AG20443 (cell line): ENCODE data around the gene RHBDL3.
"Not testable (repeated sequence)": the region's sequence is repeated elsewhere in the genome, so short reads cannot be mapped to it uniquely, and the experiment has no call there.

Source experiments
- DNase-seq: peaks from one replicate; pipeline ENCODE4 v3.0.0; 2012; ENCODE audit warnings: low spot score, mixed read lengths

The RHBDL3 gene

DNA sequence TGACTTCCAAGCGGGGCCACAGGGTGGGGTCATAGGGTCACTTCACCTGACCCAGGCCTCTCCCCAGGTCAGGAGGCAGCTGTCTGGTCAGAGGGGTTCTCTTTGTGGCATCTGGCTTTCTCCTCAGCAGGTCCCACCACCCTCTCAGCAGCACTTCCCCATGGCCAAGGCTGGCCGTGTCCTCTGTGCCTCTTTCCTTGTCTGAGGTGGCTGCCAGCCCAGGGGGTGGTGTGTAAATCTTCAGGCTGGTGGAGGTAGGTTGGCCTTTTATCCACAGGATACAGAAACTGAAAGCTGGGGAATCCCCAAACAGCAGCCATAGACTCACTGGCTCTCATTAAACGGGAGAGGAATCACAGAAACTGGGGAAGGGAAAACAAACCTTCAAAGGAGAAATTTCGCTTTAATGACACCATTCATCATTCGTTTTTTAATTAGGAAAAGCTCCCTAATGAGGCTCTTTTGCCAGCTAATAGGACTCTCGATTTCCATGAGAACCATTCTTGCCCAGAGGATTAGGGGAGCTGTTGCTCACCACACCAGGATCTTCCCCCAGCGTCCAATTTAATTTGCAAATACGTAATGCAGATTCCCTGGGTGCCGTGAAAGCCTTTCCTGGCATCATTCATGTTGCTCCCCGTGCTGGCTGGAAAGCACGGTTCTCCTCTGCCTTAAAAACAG lies 58.3 kb downstream of the RHBDL3 start:
- peak; percentile 65 for DNase-seq

- DNase-seq = no peak
Measured at GRCh38 chr17:32327911-32328310, 62.3 kb downstream of the RHBDL3 start.

DNA sequence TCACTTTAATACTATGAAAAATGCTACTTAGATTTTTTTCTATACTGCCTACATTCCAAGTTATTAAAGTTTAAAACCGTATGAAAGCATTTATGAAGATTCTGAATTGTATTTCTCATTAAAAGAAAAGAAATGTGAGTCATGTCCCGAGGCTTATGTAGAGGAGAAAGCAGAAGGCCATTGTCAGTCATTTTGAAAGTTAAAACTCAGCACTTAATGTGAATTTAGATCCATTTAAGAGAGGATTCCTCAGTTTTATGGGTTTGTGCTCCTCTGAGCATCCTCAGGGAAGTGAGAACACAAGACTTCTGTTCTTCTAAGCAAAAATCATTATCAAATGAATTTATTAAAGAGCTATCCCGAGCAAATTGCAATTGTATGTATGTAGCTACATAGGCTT lies 64.5 kb downstream of the RHBDL3 start:
- DNase-seq = no peak

DNA sequence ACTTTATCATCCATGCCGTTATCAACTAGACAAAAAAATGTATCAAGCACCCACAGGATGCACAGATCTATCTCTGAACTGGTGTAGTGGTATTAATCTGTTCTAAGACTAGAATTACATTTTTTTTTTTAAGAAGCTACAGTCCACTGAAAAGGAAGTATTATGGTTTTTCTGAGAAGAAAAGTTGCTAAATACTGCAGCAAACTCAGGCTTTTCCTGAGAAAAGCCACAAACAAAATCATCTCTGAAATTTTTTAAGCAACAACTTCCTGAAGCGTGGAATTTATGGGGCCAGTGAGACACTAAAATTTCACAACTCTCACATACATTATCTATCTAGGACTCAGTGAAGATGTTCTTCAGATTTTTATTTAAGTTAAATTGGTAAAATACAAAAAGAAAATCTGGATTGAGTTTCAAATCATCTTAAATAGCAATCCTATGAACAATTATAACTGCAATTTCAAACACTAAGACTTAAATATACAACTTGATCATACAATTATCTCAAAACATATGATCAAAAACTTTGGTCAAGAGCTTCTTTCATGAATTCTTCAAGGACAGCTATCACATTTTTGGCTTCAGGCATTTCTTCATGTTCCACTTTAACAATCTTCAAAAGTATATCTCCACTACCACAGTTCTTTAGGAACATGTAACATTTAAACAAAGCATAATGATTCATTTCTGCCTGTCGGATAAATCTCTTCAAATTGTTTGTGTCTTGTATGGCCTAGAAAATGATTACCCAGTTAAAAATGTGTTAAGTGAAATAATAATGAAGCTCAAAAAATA lies 65.8 kb downstream of the RHBDL3 start:
- no peak for DNase-seq

DNA sequence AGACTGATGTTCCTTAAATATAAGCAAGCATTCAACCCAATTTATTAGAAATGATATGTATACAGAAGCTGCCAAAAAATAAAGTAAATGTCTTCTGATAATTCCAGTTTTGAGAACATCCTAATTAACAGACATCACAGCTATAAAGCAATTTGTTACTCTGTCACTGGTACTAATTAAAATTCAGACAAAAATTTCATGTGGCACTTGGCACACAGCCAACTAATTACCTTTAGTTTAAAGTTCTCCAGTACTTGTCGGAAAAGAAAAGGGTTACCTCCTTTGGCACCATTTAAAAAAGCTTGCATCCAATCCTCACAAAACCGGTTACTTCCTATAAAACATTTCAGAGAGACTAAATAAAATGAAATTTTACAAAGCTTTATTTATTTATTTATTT lies 67.6 kb downstream of the RHBDL3 start:
- no peak for DNase-seq

- no peak for DNase-seq
Measured at GRCh38 chr17:32335046-32335445, 69.4 kb downstream of the RHBDL3 start.

DNA sequence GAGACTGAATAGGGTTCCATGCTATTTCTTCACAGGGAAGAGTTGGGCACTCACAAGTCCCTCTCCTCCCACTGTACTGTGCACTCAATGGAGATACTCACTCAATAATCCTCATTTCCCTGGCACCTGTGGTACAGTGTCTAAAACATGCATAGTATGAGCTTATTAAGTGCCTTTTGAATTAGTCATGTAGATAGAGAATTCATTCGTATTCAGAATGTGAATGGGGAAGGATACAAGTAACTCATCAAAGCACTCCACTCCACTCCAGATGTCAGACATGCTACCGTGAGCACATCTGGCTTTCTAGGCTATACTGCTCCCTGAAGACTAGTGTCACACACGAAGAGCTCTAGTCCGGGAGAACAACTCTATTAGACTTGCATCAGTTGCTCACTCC lies 70.1 kb downstream of the RHBDL3 start:
- peak; percentile 57 for DNase-seq

GRCh38 chr17:32341141-32341856 lies 75.7 kb downstream of the RHBDL3 start:
- DNase-seq = no peak

DNA sequence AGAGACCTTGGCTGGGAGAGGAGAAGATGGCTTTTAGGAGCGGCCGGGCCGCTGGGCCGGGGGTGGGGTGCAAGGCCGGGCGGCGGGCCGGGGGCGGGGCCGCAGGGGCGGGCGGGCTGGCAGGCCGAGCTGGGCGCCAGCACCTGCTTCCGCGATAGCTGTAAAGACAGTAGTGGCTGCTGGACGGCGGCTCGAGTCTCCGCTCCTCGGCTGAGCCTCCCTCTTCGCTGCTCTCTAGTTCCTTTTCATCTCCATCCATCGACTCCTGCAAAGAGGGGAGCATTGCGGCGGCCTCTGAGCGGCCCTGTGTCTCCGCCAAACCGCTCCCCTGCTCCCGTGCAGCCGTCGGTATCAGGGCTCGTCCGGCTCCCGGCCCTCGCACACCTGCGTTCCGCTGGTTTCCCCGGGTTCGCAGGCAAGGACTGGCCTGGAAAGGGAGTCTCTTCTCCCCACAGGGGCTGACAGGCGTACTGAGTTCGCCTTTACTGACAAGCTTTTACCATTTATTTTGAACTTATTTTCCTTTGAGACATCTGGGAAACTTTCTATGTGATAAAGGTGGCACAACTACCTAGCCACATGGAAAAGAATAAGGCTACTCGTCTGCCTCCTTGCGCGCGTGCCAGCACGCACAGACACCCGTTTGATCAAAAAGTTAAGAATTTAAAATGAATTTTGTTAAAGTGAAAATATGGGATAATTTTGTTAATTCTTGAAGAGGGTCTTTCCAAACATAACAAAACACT lies 76.4 kb downstream of the RHBDL3 start, which contains the start of gene C17orf75:
TSS of gene C17orf75 (minus strand) at position 317 of the 746 bp plus-strand sequence. CDS start at position 283, 34 bp downstream.
- DNase-seq = peak; percentile 87

- no peak for DNase-seq
Measured at GRCh38 chr17:32342603-32343325, 77.1 kb downstream of the RHBDL3 start.

- no peak for DNase-seq
Measured at GRCh38 chr17:32345951-32346600, 80.4 kb downstream of the RHBDL3 start.

DNA sequence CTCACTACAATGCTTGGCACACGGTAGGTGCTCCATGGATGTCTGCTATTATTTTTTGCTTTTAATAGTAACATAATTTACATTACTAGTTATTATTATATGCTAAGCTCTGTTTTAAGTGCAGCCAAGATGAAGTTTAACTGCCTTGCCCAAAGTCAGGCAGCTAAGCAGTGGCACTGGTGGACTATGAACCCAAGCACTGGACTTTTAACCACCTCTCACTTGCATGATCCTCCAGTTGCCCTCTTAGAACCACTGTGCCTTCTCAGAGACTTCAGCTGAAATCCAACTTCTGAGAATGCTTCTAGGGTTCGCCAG lies 82.8 kb downstream of the RHBDL3 start:
- DNase-seq = no peak

GRCh38 chr17:32349503-32349853 lies 83.8 kb downstream of the RHBDL3 start:
- peak; percentile 18 for DNase-seq

DNA sequence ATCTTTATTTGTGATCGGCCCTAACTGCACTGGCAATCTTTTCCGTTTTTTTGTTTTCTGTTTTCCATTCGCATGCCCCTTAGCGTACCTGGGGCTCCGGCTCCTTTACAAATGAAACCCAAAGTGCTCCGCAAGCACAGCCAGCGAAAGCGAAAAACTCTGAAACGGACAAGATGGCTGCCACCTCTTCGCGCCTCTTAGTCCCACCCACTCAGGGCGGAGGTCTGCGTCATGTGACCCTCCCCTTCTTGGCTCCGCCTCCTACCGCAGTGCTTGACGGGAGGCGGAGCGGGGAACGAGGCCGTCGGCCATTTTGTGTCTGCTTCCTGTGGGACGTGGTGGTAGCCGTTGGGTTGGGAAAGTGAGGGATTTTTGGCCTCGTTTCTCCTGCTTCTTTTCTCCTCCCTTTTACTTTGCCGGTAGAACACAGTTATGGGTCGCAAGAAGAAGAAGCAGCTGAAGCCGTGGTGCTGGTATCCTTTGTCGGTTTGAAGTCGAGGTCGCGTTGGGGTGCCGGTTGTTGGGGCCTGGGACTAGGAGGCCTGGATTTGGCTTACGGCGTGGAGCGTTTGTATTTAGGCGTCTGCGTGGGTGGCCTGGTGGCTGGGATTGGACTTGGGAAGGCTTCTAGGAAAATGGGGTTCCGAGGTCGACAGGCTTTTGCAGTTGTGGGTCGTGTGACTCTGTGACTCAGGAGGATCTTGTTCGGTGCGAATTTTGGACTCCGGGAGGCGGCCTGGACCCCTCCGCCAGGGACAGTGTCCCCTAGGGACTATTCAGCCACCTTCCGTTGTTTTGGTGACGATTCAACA lies 84.4 kb downstream of the RHBDL3 start, which contains the start of gene ZNF207:
TSS of gene ZNF207 (plus strand) at position 304 of the 812 bp plus-strand sequence. CDS start at position 433, 129 bp downstream.
- peak; percentile 97 for DNase-seq

- DNase-seq = peak; percentile 58
Measured at GRCh38 chr17:32350666-32351418, 85.2 kb downstream of the RHBDL3 start.

DNA sequence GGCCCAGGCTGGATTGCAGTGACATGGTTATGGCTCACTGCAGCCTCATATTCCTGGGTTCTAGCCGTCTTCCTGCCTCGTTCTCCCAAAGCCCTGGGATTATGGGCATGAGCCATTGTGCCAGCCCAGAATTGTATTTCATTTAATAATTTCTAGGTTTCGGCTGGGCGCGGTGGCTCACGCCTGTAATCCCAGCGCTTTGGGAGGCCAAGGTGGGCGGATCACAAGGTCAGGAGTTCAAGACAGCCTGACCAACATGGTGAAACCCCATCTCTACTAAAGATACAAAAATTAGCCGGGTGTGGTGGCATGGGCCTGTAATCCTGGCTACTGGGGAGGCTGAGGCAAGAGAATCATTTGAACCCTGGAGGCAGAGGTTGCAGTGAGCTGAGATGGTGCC lies 87.1 kb downstream of the RHBDL3 start:
- not testable (repeated sequence) for DNase-seq

DNA sequence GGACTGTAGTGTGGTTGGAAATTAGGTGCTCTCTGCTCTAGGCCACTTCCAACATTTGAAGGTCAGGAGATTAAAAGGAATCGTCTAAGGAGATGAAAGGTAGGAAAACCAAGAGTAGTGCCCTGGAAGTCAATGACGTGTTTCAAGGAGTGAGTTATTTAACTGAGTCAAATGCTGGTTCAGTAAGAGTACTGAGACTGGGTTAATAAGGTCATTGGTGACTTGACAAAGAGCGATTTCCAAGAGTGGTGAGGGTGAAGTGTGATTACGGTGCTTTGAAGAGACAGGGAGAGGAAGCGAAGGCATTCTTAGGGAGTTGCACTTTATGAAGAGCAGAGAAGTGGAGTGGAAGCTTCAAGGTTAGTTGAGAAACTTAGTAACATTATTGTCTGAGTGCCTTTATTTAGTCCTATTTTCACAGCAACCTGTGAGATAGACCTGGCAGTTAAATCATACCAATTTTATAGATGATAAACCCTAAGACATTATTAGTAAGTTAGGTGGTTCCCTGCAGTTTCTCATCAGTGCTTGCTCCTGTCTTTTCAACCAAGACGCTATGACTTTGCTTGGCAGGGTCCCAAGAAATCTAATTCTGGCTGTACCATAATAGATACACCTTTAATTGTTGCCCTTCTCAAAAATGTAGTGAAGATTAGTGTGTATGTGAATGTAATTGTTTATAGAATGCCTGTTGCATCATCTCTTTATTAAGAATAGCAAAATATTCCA lies 90.2 kb downstream of the RHBDL3 start:
- no peak for DNase-seq

DNA sequence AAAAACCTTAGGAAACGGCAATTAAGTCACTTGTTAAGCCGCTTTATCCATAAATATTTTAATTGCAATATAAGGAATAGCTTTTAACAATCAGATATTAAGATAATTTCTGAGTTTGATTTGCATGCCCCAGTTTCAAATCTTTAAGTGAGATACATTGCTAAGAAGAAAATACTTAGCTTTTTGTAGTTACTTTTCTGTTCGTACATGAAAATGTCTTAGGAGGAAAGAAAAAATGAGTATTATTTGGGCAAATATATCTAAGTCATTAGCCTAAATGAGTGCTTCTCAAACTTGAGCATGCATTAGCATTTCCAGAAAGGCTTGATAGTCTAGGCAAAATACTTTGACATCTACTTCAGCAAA lies 90.7 kb downstream of the RHBDL3 start:
- no peak for DNase-seq

- no peak for DNase-seq
Measured at GRCh38 chr17:32356750-32357149, 91.1 kb downstream of the RHBDL3 start.
